Endodermal cell (in vitro differentiated cells): ENCODE measurements around the gene ZNF292. TPM values are rescaled to one million over a fixed set of nuclear protein-coding genes. Genes with fewer than 3 reads are reported as not detected.

Experiments
- DNase-seq: peaks from one replicate; pipeline ENCODE4 v3.0.0-alpha.2; 2017
- H3K27ac ChIP-seq: 2 replicates; pipeline ENCODE4 v1.5.1; 2013; ENCODE audit warnings: mild to moderate bottlenecking, low read depth, low read length, moderate library complexity
- H3K27me3 ChIP-seq: 2 replicates; pipeline ENCODE4 v1.6.1; 2013; ENCODE audit warnings: mild to moderate bottlenecking, low read length, moderate library complexity; ENCODE audit not compliant: insufficient read depth, control insufficient read depth, poor library complexity, severe bottlenecking
- H3K36me3 ChIP-seq: 2 replicates; pipeline ENCODE4 v1.7.0; 2013; ENCODE audit warnings: mild to moderate bottlenecking, low read length, moderate library complexity; ENCODE audit not compliant: control insufficient read depth, insufficient read depth
- H3K4me1 ChIP-seq: one replicate; pipeline ENCODE4 v1.7.0; 2013; ENCODE audit warnings: low read length; ENCODE audit not compliant: control insufficient read depth, insufficient read depth
- H3K4me3 ChIP-seq: 2 replicates; pipeline ENCODE4 v1.5.1; 2013; ENCODE audit warnings: mild to moderate bottlenecking, low read length, moderate library complexity
- H3K9ac ChIP-seq: 2 replicates; pipeline ENCODE4 v1.6.1; 2013; ENCODE audit warnings: mild to moderate bottlenecking, low read length, moderate library complexity; ENCODE audit not compliant: poor library complexity, severe bottlenecking; ENCODE audit errors: extremely low read depth
- H3K9me3 ChIP-seq: 2 replicates; pipeline ENCODE4 v1.6.1; 2013; ENCODE audit warnings: mild to moderate bottlenecking, low read length, moderate library complexity; ENCODE audit not compliant: control insufficient read depth
- H3K27ac Mint-ChIP-seq: 2 replicates; pipeline ENCODE4 v1.8.0; 2020; ENCODE audit warnings: mixed read lengths
- H3K27me3 Mint-ChIP-seq: 2 replicates; pipeline ENCODE4 v1.8.0; 2021; ENCODE audit warnings: mild to moderate bottlenecking, mixed read lengths; ENCODE audit not compliant: insufficient read depth
- H3K36me3 Mint-ChIP-seq: 2 replicates; pipeline ENCODE4 v1.8.0; 2020; ENCODE audit warnings: low read depth, mixed read lengths
- H3K4me1 Mint-ChIP-seq: 2 replicates; pipeline ENCODE4 v1.8.0; 2020; ENCODE audit warnings: mixed read lengths
- H3K4me3 Mint-ChIP-seq: 2 replicates; pipeline ENCODE4 v1.8.0; 2020; ENCODE audit warnings: mild to moderate bottlenecking, moderate library complexity, mixed read lengths
- H3K9me3 Mint-ChIP-seq: 2 replicates; pipeline ENCODE4 v1.8.0; 2020; ENCODE audit warnings: mild to moderate bottlenecking, mixed read lengths
- CTCF ChIP-seq: fragments of 200-600 bp; sonication (generic); conservative IDR thresholded peaks from 2 replicates; pipeline ENCODE4 v1.5.0; 2021; ENCODE audit warnings: antibody characterized with exemption, mild to moderate bottlenecking
- WGBS, 2 experiments: methylation state at CpG; one replicate each; pipeline versions ENCODE4 v1.1.5 to v1.1.7; 2013; ENCODE audit warnings: missing lambda C conversion rate in 2 of 2, mixed read lengths in 1 of 2; ENCODE audit not compliant: insufficient coverage in 1 of 2, insufficient read length in 1 of 2; 5-methylcytosine and 5-hydroxymethylcytosine counted together
- total RNA-seq, 2 donors: library from RNA; stranded (reverse); fragmentation: NEBNext Ultra II Directional in 1 of 2; extraction: Animal tissue kit (Norgen Biotek cat#: 25700) in 1 of 2; gene quantifications; 2 replicates in 1 of 2; 3 replicates in 1 of 2; pipeline ENCODE4 v1.2.1, GENCODE V29; 2021

The ZNF292 gene
- total RNA-seq, 2 donors from 2014 or later: 45.9 to 50.2 TPM

GRCh38 chr6:87115402-87116135 lies 39.8 kb upstream of the ZNF292 start:
- Histone ChIP-seq H3K4me1 (no peaks in the 10 kb centered on the region), H3K27me3 (no peaks in the 10 kb centered on the region), H3K9ac (no peak overlapping the region), H3K27ac (no peak overlapping the region), H3K36me3 (no peaks in the 10 kb centered on the region), H3K9me3 (no peaks in the 10 kb centered on the region), H3K4me3 (no peak overlapping the region)
- 71 to 73% methylated on average over 1 to 2 of the region's 2 CpGs for WGBS, 2 experiments
- Mint-ChIP-seq H3K4me3 (no peak overlapping the region), H3K27me3 (peaks cover 2% of the 10 kb centered on the region), H3K27ac (peak overlapping the region; percentile 37), H3K9me3 (no peaks in the 10 kb centered on the region), H3K4me1 (peaks cover 6% of the 10 kb centered on the region), H3K36me3 (no peaks in the 10 kb centered on the region)
- TF ChIP-seq CTCF: no peak
- no peak for DNase-seq

- Histone ChIP-seq H3K36me3 (no peaks in the 10 kb centered on the region), H3K27me3 (no peaks in the 10 kb centered on the region), H3K9ac (no peak overlapping the region), H3K9me3 (no peaks in the 10 kb centered on the region), H3K4me1 (no peaks in the 10 kb centered on the region), H3K27ac (no peak overlapping the region), H3K4me3 (no peak overlapping the region)
- peaks cover 3% of the 10 kb centered on the region for H3K27me3 Mint-ChIP-seq
- TF ChIP-seq CTCF: no peak
- H3K9me3 Mint-ChIP-seq: peaks cover 4% of the 10 kb centered on the region
- no peak overlapping the region for H3K27ac Mint-ChIP-seq
- no peaks in the 10 kb centered on the region for H3K36me3 Mint-ChIP-seq
- H3K4me1 Mint-ChIP-seq: peaks cover 6% of the 10 kb centered on the region
- no peak overlapping the region for H3K4me3 Mint-ChIP-seq
- no peak for DNase-seq
- 93 to 94% methylated on average over 2 of the region's 2 CpGs for WGBS, 2 experiments
Observed at GRCh38 chr6:87116922-87117321, 38.4 kb upstream of the ZNF292 start.

GRCh38 chr6:87118054-87118453 lies 37.3 kb upstream of the ZNF292 start:
- 96% methylated on average over 4 of the region's 4 CpGs; no CpG with 5 or more reads in 1 of the 2 experiments for WGBS, 2 experiments
- Histone ChIP-seq H3K27ac (no peak overlapping the region), H3K27me3 (no peaks in the 10 kb centered on the region), H3K4me1 (no peaks in the 10 kb centered on the region), H3K4me3 (no peak overlapping the region), H3K9ac (no peak overlapping the region), H3K36me3 (no peaks in the 10 kb centered on the region), H3K9me3 (no peaks in the 10 kb centered on the region)
- Mint-ChIP-seq H3K4me1 (peaks cover 6% of the 10 kb centered on the region), H3K27ac (no peak overlapping the region), H3K9me3 (peaks cover 9% of the 10 kb centered on the region), H3K4me3 (no peak overlapping the region), H3K27me3 (peaks cover 10% of the 10 kb centered on the region), H3K36me3 (peaks cover 2% of the 10 kb centered on the region)
- DNase-seq: no peak
- TF ChIP-seq CTCF: no peak
